Kidney (tissue), 14 donors: Measurements from ENCODE around the gene EEFSEC. TPM values are rescaled to one million over a fixed set of nuclear protein-coding genes. Genes with fewer than 3 reads are reported as not detected.

Experiments
- DNase-seq, 5 donors: peaks; one replicate each; pipeline ENCODE4 v3.0.0-alpha.2; 2013 to 2020
- FAIRE-seq: peaks from 2 replicates; lab custom pipeline; 2012; peaks lifted over from hg19 to GRCh38; lab: Jason Lieb, UNC
- H3K27ac ChIP-seq, 2 donors: one replicate each; pipeline ENCODE4 v1.7.0; 2013; ENCODE audit warnings: low read depth in 2 of 2, low read length in 2 of 2, inconsistent platforms in 1 of 2
- H3K27me3 ChIP-seq: one replicate; pipeline ENCODE4 v1.7.1; 2013; ENCODE audit warnings: low read length, inconsistent platforms; ENCODE audit not compliant: control insufficient read depth, insufficient read depth
- H3K36me3 ChIP-seq, 3 donors: one replicate each; pipeline versions ENCODE4 v1.7.0 to v1.7.1; 2013; ENCODE audit warnings: low read length in 3 of 3, control low read depth in 1 of 3, inconsistent platforms in 1 of 3; ENCODE audit not compliant: insufficient read depth in 3 of 3, control insufficient read depth in 2 of 3
- H3K4me1 ChIP-seq, 3 donors: one replicate each; pipeline versions ENCODE4 v1.7.0 to v1.7.1; 2013; ENCODE audit warnings: low read length in 3 of 3, inconsistent platforms in 1 of 3, low read depth in 1 of 3; ENCODE audit not compliant: control insufficient read depth in 2 of 3, insufficient read depth in 2 of 3
- H3K4me3 ChIP-seq, 3 donors: one replicate each; pipeline versions ENCODE4 v1.7.0 to v1.8.1; 2013; ENCODE audit warnings: low read length in 3 of 3, control low read depth in 1 of 3, inconsistent platforms in 1 of 3
- H3K9ac ChIP-seq, 3 donors: one replicate each; pipeline versions ENCODE4 v1.7.0 to v1.7.1; 2013; ENCODE audit warnings: low read length in 3 of 3, control low read depth in 1 of 3, inconsistent platforms in 1 of 3
- H3K9me3 ChIP-seq, 3 donors: one replicate each; pipeline versions ENCODE4 v1.7.0 to v1.7.1; 2013; ENCODE audit warnings: low read length in 3 of 3, control low read depth in 1 of 3, inconsistent platforms in 1 of 3; ENCODE audit not compliant: control insufficient read depth in 2 of 3, insufficient read depth in 1 of 3
- CTCF ChIP-seq: IDR thresholded peaks from 3 replicates; pipeline ENCODE4 v1.5.1; 2012; ENCODE audit warnings: mild to moderate bottlenecking, moderate library complexity, borderline replicate concordance; ENCODE audit not compliant: insufficient read depth; ENCODE audit errors: extremely low read depth
- intact Hi-C: fragments of 100-400 bp; cut with DNase I; formaldehyde crosslinking; loops from one replicate; pipeline ENCODE4 v1.11.1; 2022
- polyA plus RNA-seq: library from polyadenylated mRNA; stranded (reverse); fragments of 350-450 nt; fragmentation: Illumina TruSeq; extraction: RNeasy Lipid Tissue Mini Kit (QIAGEN cat#74804); gene quantifications from one replicate; pipeline ENCODE4 v1.2.3, GENCODE V29; 2014; ENCODE audit warnings: low read depth, low replicate concordance; ENCODE audit not compliant: insufficient read depth
- total RNA-seq: library from RNA; stranded (reverse); fragmentation: NEBNext Ultra II Directional; extraction: Animal tissue kit (Norgen Biotek cat#: 25700); gene quantifications from one replicate; pipeline ENCODE4 v1.2.1, GENCODE V29; 2021
- donor health status: control.
- donor health status: control.
- donor health status: control.
- donor health status: control.
- donor health status: control.
- donor health status: DM: yes; HTN: yes; CAD: no.
- donor health status: Normal renal cell carcinoma (clear cell type).

EEFSEC gene
- total and polyA plus RNA-seq, 2 donors from 2014 or later: 15.2 to 23.2 TPM

- Histone ChIP-seq H3K4me1 (peaks cover 0 to 5% (median 4%) of the 10 kb centered on the region in 3 donors), H3K9me3 (no peaks in the 10 kb centered on the region), H3K9ac (no peak overlapping the region), H3K36me3 (peaks cover 0 to 8% (median 7%) of the 10 kb centered on the region in 3 donors), H3K4me3 (no peak overlapping the region), H3K27me3 (no peaks in the 10 kb centered on the region), H3K27ac (no peak overlapping the region)
- no peak for DNase-seq
- intact Hi-C loops: no loop called here
- no peak for FAIRE-seq
- no peak for TF ChIP-seq CTCF
Observed at GRCh38 chr3:128155616-128156360, 2.5 kb downstream of the EEFSEC start.

GRCh38 chr3:128160661-128161060 is 7.4 kb downstream of the EEFSEC start:
- Histone ChIP-seq H3K9ac (no peak overlapping the region), H3K4me3 (no peak overlapping the region), H3K27ac (no peak overlapping the region), H3K9me3 (no peaks in the 10 kb centered on the region), H3K36me3 (peaks cover 0 to 8% (median 7%) of the 10 kb centered on the region in 3 donors), H3K27me3 (no peaks in the 10 kb centered on the region), H3K4me1 (no peaks in the 10 kb centered on the region)
- intact Hi-C loops: no loop called here
- DNase-seq (no peak), FAIRE-seq (no peak)
- TF ChIP-seq CTCF: no peak

GRCh38 chr3:128163432-128163831 is 10.2 kb downstream of the EEFSEC start:
- TF ChIP-seq CTCF: no peak
- Histone ChIP-seq H3K4me3 (no peak overlapping the region), H3K27ac (no peak overlapping the region), H3K4me1 (peaks cover 3 to 13% (median 4%) of the 10 kb centered on the region in 3 donors), H3K9me3 (no peaks in the 10 kb centered on the region), H3K36me3 (no peaks in the 10 kb centered on the region), H3K9ac (no peak overlapping the region), H3K27me3 (no peaks in the 10 kb centered on the region)
- intact Hi-C loops: no loop called here
- DNase-seq: no peak
- no peak for FAIRE-seq
